GM21717 (cell line): Measurements from ENCODE around the gene HIF1A.

Source experiments
- ATAC-seq: cut with Tn5 transposase; IDR thresholded peaks from one replicate; pipeline ENCODE4 v1.9.1; 2021; ENCODE audit warnings: mild to moderate bottlenecking, moderate library complexity; ENCODE audit not compliant: unreplicated experiment

Gene HIF1A

DNA sequence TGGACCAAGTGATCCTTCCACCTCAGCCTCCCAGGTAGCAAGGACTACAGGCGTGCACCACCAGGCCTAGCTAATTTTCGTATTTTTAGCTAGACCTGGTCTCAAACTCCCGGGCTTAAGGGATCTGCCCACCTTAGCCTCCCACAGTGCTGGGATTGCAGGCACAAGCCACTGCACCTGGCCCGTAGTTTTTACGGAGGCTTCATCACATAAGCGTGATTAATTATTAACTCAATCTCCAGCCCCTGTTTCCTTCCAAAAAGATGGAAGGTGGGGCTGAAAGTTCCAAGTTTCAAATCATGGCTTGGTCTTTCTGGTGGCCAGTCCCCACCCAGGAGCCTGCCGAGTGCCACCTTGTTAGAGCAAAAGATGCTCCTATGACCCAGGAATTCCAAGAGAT is 22.5 kb upstream of the HIF1A start:
- ATAC-seq: no peak

DNA sequence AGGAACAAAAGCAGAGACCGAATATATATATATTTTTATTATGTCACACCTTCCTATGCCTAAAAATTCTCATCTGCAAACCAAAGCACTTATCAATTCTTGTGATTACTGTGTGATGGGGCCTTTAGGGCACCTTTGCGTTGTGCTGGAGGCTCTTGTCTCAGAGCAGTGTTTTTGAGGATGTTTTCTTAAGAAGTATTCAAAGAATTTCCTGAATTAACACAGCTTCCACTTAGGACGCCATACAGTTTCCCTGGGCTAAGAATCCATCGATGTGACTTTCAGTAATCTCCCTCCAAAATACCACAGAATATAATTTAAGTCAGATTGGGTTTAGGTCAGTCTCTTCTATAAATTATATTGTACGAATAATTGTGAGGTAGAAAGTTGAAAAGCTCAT is 22.0 kb upstream of the HIF1A start:
- no peak for ATAC-seq

DNA sequence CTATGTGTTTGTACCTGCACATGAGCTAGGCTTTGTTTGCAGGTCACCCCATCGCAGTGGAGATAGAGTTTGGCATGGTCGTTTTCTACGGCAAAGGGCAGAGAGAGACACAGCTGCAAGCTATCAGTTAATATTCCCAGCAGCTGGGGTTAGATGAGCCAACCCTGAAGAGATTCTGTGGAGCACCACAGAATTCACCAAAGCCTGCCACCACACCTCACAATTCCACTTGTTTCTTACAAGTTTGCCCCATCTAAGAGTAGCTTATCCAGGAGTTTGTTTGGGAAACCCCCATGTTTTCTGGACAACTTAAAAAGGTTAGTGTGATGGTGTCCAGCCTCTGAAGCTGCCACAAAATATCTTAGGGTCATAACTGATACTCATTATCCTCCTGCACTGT is 20.0 kb upstream of the HIF1A start:
- no peak for ATAC-seq

DNA sequence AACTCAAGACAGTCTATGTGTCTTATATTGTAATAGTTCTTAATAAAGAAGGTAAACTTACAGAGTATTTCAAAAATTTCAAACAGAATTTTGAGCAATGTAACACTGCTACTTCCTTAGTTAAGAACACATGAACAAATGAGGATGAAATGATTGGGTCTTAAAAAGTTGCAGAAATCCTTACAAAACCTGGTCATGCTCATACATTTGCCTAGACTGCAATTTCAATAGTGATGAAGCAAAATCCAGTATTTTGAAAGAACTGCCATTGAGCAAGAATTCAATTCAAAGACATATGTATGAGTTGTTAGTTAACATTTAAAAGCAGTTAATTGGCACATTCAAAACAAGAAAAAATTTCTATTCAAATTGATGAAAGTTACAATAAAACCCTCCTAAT is 17.8 kb upstream of the HIF1A start:
- no peak for ATAC-seq

DNA sequence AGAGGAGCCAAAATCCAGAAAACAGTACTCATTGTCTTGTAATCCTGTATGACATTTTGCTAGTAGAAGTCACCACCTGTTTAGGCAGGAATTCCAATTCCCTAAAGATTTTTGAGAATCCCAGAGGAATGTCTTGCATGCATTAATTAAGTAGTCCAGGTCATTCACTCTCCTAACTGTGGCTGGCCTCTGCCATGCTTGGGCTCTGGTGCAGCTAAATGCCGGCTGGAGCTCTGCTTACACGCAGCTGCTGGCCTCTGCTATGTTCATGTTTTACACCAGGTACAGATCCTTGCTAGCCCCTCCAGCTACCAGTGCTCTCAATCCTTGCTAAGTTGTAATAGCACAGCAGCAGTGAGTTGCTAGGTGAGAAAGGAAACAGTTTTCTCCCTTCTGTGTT is 16.3 kb upstream of the HIF1A start:
- ATAC-seq: no peak

DNA sequence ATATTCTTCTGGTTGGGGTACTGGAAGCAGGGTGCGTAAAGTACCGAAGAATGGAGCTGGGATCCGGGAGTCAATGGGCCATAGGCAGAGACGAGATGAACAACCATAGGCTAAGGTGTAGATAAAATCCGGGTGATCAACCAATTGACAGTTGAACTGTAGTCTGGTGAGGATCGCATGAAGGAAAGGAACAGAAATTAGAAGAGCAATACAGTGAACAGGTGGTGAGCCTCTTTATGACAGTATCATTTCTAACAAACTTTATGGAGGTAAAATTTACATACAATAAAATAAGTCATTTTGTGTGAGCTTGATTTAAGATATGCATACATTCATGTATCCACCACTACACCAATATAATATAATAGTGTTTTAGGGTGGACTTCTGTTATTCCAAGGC is 13.9 kb upstream of the HIF1A start:
- ATAC-seq: no peak

DNA sequence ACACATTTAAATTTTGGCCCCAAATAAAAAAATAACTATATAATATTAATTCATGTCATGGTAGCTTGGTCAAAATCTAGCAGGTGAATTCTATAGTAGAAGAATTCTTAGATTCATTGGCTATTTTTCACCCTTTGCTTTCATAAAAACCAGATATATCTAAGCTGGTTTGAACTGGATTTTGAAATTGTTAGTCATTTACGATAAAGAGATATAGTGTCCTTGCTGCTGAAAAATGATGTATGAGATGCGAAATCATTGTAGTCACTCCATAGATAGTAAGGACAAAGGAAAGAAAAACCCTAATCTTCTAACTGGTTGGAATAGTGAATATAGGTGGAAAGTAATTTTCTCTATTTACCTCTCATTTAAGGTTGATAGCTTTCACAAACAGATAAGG is 12.2 kb upstream of the HIF1A start:
- ATAC-seq: no peak

DNA sequence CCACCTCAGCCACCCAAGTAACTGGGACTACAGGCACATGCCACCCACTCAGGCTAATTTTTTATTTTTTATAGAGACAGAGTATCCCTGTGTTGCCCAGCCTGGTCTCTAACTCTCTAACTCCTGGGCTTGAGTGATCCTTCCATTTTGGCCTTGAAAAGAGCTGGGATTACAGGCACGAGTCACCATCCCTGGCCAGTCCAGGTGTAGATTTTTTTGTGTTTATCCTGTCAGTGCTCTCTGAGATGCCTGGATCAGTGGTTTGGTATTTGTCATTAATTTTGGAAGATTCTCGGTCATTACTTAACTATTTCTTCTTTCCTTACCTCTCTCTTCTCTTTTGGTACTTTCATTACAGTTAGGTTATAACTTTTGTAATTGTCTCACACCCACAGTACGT is 5.3 kb upstream of the HIF1A start:
- no peak for ATAC-seq

DNA sequence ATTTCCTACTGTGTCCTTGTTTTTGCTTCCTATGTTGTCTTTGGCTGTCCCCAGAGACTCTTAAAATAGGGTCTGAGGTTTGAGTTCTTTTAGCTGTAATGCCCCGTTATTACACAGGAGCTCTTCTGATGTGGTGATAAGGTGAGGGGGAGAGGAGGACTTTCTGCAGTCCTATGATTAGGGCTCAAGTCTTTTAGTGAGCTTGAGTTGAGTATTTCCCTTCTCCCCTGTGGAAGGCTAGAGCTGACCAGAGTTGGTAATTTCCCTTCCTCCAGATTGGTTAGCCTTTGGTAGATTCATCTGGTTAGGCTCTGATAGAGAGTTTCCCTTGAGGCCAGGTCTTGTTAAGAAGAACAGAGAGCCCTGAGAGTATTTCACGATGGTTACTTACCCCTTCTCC is 4.3 kb upstream of the HIF1A start:
- no peak for ATAC-seq

DNA sequence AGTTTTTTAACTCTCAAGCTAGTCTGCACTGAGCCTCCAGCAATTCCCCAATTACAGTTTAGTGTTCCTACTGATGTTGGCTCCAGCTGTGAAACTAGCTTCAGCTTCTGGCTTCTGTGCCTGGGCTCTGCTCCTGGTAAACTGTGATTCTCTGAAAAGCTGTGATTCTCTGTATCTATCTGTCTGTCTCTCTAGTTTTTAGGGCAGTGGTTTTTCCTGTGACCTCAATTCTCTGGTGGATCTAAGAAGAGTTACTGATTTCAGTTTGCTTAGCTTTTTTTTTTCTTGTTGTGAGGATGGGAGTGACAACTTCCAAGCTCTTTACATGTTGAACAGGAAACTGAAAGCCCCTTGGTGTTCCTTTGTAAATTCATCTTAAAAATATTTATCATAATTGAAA is 3.8 kb upstream of the HIF1A start:
- ATAC-seq: no peak

DNA sequence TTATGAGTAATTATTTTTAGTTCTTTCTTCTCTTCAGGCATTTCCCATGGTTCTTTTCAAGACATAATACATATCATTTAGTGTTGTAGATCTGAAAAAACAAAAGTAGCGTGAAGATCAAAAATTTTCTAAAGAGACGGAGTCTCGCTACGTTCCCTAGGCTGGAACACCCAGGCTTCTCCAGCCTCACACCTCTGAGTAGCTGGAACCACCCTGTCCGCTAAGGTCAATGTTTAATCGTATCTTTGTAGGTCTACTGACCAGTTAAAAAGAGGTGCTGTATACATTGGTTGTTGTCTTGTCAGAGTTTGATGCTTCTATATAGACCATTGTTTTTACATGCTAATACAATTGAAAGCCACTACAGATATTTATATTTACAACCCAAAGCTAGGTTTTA is 1.3 kb upstream of the HIF1A start:
- ATAC-seq: no peak

DNA sequence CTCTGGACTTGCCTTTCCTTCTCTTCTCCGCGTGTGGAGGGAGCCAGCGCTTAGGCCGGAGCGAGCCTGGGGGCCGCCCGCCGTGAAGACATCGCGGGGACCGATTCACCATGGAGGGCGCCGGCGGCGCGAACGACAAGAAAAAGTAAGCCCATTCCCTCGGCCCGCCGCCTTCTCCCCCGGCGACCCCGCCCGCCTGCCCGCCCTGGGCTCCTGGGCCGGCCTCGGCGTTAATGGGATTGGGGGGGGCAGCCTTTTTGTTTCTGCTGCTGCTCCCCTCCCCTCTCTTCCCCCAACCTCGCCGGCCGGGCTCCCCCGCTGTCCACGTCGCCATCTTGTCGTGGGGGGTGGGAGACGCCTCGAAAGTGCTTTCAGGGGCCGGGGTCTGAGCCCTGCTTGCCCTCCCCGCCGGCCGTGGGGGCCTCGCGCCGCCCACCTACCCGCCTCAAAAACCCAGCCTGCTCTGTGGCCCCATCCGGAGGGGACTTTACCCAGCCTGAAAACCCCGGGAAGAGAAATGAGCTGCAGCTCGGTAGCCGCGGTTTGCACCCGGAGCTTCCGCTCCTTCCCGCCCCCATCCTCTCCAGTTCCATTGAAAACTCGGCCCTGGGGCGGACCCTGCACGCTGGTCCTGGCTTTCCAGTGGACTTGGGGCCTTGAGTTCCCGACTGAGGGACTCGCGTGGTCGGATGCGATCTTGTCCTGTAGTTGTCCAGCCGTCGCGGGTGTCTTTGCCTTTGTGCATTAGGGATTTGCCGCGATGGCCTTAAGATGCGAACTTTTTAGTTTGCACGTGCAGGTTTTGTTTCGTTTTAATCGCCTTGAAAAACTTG is 598 bp downstream of the HIF1A start:
- ATAC-seq: peak; percentile 17

DNA sequence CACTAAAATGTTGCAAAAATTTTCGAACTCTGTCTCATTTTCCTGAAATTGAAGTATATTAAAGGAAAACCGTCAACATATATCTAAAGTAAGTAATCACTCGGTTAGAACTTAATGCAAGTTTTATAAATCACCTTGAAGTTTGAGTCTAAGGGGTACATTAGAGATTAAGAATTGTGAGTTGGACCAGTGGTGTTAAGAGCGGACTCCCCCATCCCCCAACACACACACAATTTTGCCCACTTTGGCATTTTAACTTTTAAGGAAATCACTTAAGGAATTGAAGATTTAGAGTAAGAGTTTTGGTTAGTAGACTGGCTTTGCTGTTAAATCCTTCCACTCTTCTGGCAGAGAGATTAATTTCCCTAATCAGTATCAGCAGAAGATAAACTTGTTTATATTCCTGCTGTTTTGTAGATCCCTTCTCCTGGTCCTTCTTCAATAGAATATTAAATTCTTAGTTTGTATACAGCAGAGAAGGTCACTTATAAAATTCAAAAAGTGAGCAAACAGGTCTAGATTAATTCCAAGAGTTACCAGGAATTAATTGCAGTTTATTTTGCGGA is 1.5 kb downstream of the HIF1A start:
- no peak for ATAC-seq

DNA sequence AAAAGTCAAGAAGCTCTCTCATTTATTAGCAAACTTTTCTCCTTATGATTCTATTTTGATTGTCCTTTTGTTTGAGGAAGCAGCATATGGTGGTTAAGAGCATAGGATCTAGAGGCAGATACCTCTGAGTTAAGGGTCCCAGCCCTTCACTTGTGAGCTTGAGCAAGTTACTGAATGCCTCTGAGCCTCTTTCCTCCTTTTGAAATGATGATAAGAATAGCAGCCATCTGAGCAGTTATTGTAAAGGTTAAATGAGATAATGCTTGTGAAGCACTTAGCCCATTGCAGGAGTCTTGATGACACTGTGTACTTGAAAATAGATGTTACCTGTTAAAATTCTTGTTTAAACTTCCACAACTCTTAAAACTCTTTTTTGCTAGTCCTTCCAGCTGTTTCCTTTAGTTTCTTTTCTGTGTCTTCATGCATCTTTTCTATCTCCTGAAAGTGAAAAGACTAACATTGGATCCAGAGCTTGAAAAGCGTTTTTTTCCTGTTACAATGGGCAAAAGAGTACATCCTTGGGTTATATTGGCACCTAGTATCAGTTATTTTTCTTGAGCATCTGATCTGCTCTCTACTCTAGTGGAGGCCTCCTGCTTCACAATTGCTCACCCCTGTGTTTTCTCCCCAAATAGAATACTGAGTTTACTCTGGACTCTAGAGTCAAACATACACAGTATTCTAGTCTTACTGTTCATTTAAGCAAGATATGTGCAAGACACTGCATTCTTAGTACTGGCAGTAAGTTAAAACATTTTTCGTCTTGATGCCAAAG is 3.1 kb downstream of the HIF1A start:
- ATAC-seq: no peak

DNA sequence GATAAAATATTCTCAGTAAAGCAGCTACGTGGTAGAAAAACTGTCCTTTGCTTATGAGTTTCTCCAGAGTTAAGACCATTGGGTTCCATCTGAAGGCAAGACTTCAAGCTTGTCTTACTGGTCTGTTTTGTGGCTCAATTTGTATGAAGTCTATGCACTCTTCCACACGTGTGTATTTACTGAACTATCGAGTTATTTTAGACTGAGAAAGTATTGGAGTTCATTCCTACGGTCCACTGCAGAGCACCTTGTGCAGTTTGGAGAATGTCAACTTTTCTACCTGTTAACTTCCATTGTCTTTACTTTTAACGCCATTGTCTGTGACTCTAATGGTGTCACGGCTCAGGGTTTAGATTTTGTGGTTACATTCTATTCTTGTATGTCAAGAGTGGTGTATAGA is 3.7 kb downstream of the HIF1A start:
- no peak for ATAC-seq

DNA sequence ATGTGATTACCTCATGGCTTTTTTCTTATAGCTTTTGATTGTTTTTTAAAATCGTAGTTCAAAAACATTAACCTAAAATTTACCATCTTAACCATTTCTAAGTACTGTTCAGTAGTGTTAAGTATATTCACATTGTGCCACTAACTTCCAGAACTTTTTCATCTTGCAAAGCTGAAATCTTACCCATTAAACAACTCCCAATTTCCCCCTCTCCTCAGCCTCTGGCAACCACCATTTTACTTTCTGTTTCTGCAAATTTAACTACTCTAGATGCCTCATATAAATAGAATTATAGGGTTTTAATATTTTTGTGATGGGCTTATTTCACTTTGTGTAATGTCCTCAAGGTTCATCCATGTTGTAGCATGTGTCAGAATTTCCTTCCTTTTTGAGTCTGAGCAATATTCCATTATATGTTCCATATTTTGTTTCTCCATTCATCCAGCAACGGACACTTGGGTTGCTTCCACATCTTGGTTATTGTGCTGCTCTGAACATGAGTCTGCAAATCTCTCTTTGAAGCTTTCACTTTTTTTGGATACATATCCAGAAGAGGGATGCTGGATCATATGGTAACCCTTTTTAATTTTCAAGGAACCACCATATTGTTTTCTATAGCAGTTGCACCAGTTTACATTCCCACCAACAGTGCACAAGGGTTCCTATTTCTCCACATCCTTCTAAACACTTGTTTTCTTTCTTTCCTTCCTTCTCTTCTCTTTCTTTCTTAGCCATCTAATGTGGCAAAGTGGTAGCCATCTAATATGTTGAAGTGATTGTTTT is 5.0 kb downstream of the HIF1A start:
- no peak for ATAC-seq

DNA sequence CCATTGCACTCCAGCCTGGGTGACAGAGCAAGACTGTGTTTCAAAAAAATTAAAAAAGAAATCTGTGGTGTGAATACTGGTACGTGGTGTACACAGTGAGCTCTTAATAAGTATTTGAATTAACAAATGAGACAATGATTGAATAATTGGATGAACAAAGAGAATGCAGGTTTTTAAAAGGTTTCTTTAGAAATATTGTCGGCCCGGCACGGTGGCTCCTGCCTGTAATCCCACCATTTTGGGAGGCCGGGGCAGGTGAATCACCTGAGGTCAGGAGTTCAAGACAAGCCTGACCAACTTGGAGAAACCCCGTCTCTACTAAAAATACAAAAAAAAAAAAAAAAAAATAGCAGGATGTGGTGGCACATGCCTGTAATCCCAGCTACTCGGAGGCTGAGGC is 6.6 kb downstream of the HIF1A start:
- ATAC-seq: no peak

DNA sequence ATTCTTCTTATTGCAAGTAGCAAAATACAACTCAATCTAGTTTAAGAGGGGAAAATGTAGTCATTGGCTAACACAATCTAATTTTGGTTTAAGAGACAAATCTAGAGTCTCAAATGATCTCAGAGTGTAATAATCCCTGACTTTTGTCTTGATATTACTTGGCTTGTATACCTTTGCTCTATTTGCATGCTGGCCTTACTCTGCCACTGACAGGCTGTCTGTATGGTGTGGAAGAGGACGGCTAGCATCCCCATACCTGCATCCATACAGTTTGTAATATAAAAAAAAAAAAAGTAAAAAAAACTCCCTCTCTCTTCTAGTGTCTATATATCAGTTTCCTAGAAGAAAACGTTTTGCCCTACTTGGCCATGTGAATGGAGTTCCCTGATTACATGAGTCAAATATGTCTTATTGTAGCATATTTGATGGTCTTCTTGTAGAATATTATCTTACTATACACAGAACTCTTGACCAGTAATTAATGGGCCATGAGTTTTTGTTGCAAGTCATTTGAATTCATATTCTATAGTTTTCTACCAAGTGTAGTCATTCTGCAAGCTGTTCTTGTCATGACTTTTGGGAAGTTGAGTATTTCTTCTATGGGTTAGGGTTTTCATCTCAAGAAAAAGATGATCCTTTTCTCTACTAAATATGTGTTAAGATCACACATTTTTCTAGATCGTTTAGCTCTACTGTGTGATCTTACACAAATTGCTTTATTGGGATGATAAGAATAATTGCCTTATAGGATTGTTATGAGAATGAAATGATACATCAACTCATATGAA is 8.2 kb downstream of the HIF1A start:
- ATAC-seq: no peak

DNA sequence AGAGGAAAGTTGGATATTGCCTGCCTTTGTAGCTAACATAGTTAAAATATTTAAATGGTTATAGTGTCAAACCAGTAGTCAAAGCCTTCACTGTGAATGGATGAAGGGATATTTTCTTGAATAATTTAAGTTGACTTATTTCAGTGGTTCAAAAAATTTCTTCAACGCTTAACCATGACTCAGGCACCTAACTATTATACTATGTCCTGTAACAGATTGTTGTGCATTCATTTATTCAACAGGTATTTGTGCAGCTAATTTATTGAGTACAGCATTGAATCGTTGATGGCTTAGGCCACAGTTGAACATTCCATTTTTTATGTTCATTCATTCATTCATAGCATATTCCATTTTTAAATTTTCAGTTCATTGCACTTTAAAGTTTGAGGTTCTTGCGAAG is 9.2 kb downstream of the HIF1A start:
- no peak for ATAC-seq

DNA sequence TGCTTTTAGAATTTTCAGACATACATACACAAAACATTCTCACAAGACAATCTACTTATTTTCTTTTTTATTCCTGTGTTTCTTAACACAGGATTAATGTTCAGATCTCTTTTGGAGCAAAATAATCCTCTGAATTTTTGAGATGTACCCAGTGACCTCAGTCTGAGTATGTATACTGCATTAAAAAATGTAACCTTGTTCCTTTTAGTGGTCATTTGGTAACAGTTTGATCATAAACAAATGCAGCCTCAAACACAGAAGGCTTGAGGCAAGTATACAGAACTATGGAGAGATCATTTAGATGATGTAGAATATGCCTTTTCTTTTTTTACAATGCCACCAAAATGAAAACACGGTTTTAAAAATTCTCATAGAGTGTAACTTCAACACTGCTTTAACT is 9.7 kb downstream of the HIF1A start:
- no peak for ATAC-seq
